ENCODE measurements around the gene MYF6. TPM values are rescaled to one million over a fixed set of nuclear protein-coding genes. Genes with fewer than 3 reads are reported as not detected.

Gene MYF6
- polyA plus RNA-seq, 5 donors = 0.31 to 4.7 (median 0.48) TPM

DNA sequence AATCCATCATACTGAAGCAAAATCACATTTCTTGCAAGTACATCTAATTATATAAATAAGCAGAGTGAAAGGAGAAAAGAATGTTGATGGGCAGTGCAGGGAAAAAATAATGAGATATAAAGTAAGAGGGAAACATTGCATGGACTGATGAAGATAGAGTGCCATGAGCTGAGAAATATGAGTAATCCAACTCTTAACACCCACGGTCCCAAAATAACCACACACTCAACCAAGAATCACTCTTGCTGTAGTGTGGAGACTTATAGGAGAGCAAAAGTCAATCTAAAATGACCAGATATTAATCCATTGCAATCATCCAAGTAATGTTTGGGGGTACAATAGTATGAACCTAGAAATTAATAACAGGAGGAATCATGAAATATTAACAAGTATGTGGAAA lies 49.4 kb downstream of the MYF6 start:
- DNase-seq = no peak

Other genes with a start within 250 kb of the MYF6 start
- gene MYF5, start 9.3 kb downstream of the MYF6 start, polyA plus RNA-seq (ENCODE audit: insufficient read depth in 1 of 5, insufficient read length in 5 of 5, low replicate concordance in 1 of 5) = 1 to 10 TPM in 1 of 5 donors, under 1 TPM in 1, not detected in 3; 0.12 to 1.6 TPM
- 10 to 100 TPM; 12.1 to 25.6 (median 22.1) TPM for gene LIN7A, start 230.3 kb downstream of the MYF6 start, polyA plus RNA-seq (ENCODE audit: insufficient read depth in 1 of 5, insufficient read length in 5 of 5, low replicate concordance in 1 of 5)

Data from right lung (tissue), 5 donors.